ENCODE measurements around the gene HDAC2.

DNA sequence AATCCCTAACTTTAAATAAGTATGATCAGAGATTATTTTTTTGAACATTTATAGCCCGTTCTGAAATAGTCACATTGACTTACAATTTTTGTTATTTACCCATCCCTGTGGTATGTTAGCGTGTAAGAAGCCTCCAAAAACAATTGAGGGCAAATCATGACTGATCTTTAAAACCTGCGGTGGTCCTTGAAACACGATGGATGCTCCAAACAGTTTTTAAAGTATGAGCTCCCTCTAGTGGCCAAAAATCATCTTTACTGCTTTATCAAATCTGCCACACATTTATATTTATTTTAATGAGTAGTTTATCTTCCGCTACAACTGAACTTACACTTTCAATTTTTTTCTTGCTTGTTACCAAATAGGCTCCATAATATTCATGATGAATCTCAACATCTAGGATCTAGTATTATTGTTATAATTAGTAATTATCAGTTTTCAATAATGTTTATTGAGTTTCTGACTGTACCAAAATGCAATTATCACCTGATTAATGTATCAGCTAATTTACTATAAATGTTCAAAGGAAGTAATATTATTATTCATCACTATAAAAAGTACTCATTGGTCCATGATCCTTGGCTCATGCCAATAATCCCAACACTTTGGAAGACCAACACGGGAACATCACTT is 61.6 kb downstream of the HDAC2 start:
- TF ChIP-seq KDM1A (CRISPR knock-in tag; IDR thresholded peaks at IDR 0.05): no peak
- no peak for TF ChIP-seq JUND (CRISPR knock-in tag; IDR thresholded peaks at IDR 0.05)
- no peak for TF ChIP-seq ZNF180 (CRISPR knock-in tag; IDR thresholded peaks at IDR 0.05; ENCODE audit: borderline replicate concordance, low read depth)
- no peak for TF ChIP-seq POLR2AphosphoS5 (IDR thresholded peaks at IDR 0.05; ENCODE audit: low read depth, low read length)
- TF ChIP-seq GABPA (IDR thresholded peaks at IDR 0.05; ENCODE audit: low read depth, low read length): no peak
- TF ChIP-seq GABPA (CRISPR knock-in tag; IDR thresholded peaks at IDR 0.05; ENCODE audit: low read depth): no peak
